ENCODE data around the gene GRB7. TPM values are rescaled to one million over a fixed set of nuclear protein-coding genes. Genes with fewer than 3 reads are reported as not detected.

Gene GRB7
- total RNA-seq, 1 experiment from 2014 or later = 7.3 TPM

DNA sequence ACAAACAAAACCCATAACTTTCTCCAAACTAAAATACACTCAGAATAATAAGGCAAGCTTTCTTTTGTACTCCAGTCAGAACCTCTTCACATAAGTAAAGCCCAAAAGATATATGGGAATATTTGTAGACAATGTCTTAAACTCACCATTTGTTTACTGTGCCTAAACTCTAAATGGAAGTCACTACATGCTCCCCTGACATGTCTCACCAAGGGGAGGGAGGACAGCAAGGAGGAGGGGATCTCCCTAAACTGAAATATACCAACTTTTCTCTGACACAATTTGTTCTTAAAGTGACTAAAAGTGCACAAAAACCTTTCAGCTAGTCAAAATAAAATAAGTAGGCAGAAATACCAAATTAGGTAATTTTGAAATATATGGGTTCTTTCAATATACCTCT, 38.5 kb downstream of the GRB7 start:
- intact Hi-C loops (cut with micrococcal nuclease) = no loop called here
- H3K4me1 Mint-ChIP-seq (ENCODE audit: insufficient read depth, unreplicated experiment) = no peaks in the 10 kb centered on the region
- peaks cover 6% of the 10 kb centered on the region for H3K36me3 Mint-ChIP-seq (ENCODE audit: insufficient read depth, unreplicated experiment)
- no peaks in the 10 kb centered on the region for H3K9me3 Mint-ChIP-seq (ENCODE audit: unreplicated experiment)
- TF ChIP-seq, protein P1, sequence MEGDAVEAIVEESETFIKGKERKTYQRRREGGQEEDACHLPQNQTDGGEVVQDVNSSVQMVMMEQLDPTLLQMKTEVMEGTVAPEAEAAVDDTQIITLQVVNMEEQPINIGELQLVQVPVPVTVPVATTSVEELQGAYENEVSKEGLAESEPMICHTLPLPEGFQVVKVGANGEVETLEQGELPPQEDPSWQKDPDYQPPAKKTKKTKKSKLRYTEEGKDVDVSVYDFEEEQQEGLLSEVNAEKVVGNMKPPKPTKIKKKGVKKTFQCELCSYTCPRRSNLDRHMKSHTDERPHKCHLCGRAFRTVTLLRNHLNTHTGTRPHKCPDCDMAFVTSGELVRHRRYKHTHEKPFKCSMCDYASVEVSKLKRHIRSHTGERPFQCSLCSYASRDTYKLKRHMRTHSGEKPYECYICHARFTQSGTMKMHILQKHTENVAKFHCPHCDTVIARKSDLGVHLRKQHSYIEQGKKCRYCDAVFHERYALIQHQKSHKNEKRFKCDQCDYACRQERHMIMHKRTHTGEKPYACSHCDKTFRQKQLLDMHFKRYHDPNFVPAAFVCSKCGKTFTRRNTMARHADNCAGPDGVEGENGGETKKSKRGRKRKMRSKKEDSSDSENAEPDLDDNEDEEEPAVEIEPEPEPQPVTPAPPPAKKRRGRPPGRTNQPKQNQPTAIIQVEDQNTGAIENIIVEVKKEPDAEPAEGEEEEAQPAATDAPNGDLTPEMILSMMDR (IDR thresholded peaks at IDR 0.05; ENCODE audit: unreplicated experiment) = no peak
- BruUV-seq (replicated peaks) = no TSS peak
- ChIA-PET POLR2A (interaction anchor here (0.6 kb wide), 1 partner anchor 16 kb away, joined by 3 read pairs; no protein-coding TSS in a partner anchor), CTCF (interaction anchor here (0.6 to 1.8 kb wide), 2 partner anchors 83 to 154 kb away, joined by 3 to 5 read pairs; no protein-coding TSS in a partner anchor)
- H3K27me3 Mint-ChIP-seq (ENCODE audit: insufficient read depth, unreplicated experiment) = peaks cover 97% of the 10 kb centered on the region
- no peak for DNase-seq (ENCODE audit: unreplicated experiment)
- no peak overlapping the region for H3K4me3 Mint-ChIP-seq (ENCODE audit: unreplicated experiment)
- no peak overlapping the region for H3K27ac Mint-ChIP-seq (ENCODE audit: low read depth, unreplicated experiment)

DNA sequence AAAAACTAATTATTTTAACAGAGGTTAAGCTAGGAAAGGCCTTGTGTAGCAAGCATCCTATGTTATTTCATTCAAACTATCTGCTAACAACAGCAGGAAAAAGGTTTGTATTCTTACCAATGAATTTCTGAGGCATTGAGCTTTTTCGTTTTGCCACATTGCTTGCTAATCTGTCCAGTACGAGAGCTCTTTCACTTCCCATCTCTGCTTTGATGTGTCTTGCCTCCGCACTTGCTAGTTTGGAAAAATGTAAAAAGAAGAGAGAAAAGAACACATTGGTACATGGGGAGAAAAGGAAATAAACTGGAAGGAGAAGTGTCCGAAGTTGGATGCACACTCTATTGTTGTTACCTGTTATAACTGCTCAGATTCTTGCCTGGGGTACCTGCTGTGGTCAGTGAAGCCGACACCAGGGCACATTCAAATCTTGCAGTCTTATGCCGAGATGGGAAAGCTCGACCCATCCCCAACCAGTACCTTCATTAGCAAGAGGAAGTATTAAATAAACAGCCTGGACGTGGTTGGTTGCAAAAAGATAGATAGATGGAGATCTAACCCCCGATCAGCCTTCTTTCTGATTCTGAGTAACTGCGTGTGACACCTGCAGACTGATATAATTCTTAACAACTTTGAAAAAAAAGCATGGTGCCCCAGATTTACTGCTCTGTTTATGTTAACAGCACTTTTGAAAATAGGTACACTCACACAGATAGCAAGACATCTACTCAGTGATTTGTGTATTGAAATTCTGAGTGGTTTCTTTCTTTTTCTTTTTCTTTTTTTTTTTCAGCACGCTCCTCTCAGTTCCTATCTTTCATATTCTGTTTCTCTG, 40.0 kb downstream of the GRB7 start:
- no peaks in the 10 kb centered on the region for H3K4me1 Mint-ChIP-seq (ENCODE audit: insufficient read depth, unreplicated experiment)
- peaks cover 7% of the 10 kb centered on the region for H3K36me3 Mint-ChIP-seq (ENCODE audit: insufficient read depth, unreplicated experiment)
- ChIA-PET POLR2A (interaction anchor here (0.7 kb wide), 1 partner anchor 1252 kb away, joined by 3 read pairs; the partner anchor contains the start of gene KRTAP1-4), CTCF (interaction anchor here (0.6 kb wide), 1 partner anchor 152 kb away, joined by 3 read pairs; no protein-coding TSS in a partner anchor)
- TF ChIP-seq, protein P1 (IDR thresholded peaks at IDR 0.05; ENCODE audit: unreplicated experiment) = no peak
- no peak overlapping the region for H3K27ac Mint-ChIP-seq (ENCODE audit: low read depth, unreplicated experiment)
- no peak for DNase-seq (ENCODE audit: unreplicated experiment)
- intact Hi-C loops (cut with micrococcal nuclease) = no loop called here
- BruUV-seq (replicated peaks) = no TSS peak
- H3K4me3 Mint-ChIP-seq (ENCODE audit: unreplicated experiment) = no peak overlapping the region
- peaks cover 97% of the 10 kb centered on the region for H3K27me3 Mint-ChIP-seq (ENCODE audit: insufficient read depth, unreplicated experiment)
- H3K9me3 Mint-ChIP-seq (ENCODE audit: unreplicated experiment) = no peaks in the 10 kb centered on the region

DNA sequence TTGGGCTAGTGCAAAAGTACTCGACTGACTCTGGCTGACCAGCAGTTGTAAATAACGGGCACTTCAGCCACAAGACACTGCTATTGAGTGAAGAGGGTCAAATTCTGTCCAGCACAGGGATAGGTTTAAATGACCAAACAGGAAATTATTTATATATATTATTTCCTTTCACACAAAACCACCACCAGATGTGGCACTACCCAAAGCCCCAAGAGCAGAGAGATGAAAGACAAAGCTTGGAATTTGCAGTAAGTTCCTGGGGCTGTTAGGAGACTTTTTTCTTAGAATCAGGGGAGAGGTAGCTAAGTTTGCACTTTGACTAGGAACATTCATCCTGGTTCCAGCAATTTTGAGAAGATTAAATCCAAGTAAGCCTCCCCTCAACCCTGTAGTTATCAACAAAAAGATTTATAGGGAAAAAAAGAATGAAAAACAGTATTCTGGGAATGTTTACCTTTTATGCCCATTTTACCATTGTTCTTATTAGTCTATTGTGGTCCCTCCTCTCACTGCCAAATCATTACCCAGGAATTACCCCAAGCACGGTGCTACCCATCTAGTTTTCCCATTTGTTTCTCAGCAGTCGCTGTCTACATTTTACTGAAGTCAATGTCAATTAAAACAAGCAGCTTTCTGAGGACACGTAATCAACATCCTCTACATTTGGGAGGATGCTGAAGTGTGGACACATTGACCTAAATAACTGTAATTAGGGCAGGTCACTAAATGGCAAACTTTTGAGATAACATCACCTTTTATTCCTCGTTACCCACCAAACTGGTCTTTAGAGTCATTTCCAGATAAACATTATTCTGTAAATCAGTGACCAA, 43.5 kb downstream of the GRB7 start:
- ChIA-PET POLR2A (interaction anchor here (0.7 to 1.9 kb wide), 3 partner anchors 11 to 157 kb away, joined by 4 to 9 read pairs (median 4); no protein-coding TSS in a partner anchor), CTCF (interaction anchor here (0.6 to 1.7 kb wide), 3 partner anchors 11 to 158 kb away, joined by 3 read pairs; no protein-coding TSS in a partner anchor)
- no TSS peak for BruUV-seq (replicated peaks)
- TF ChIP-seq, protein P1 (IDR thresholded peaks at IDR 0.05; ENCODE audit: unreplicated experiment) = no peak
- peaks cover 97% of the 10 kb centered on the region for H3K27me3 Mint-ChIP-seq (ENCODE audit: insufficient read depth, unreplicated experiment)
- no peaks in the 10 kb centered on the region for H3K9me3 Mint-ChIP-seq (ENCODE audit: unreplicated experiment)
- no peaks in the 10 kb centered on the region for H3K4me1 Mint-ChIP-seq (ENCODE audit: insufficient read depth, unreplicated experiment)
- no peak overlapping the region for H3K4me3 Mint-ChIP-seq (ENCODE audit: unreplicated experiment)
- H3K36me3 Mint-ChIP-seq (ENCODE audit: insufficient read depth, unreplicated experiment) = peaks cover 11% of the 10 kb centered on the region
- DNase-seq (ENCODE audit: unreplicated experiment) = no peak
- intact Hi-C loops (cut with micrococcal nuclease) = no loop called here
- no peak overlapping the region for H3K27ac Mint-ChIP-seq (ENCODE audit: low read depth, unreplicated experiment)

DNA sequence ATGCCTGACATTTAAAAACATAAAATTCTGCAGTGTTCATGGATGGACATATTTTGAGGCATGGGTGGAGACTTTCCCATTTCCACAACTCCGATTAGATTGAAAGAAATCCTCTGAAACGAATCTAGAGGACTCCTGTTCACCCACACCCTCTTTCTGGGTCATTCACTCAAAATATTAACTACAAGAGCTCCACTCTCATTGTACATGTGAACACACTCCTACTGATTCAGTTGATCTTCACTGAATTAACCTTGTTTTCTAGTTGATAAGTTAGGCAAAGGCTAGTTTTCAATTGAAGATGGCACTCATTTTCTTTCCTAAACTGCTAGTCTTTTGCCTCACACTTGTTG, 44.1 kb downstream of the GRB7 start:
- CTCF ChIA-PET = interaction anchor here (0.6 kb wide), 1 partner anchor 28 kb away, joined by 3 read pairs; no protein-coding TSS in a partner anchor
- H3K9me3 Mint-ChIP-seq (ENCODE audit: unreplicated experiment) = no peaks in the 10 kb centered on the region

More for the DNA sequence above, 44.1 kb downstream of the GRB7 start:
- POLR2A ChIA-PET = interaction anchor here (1.2 kb wide), 1 partner anchor 12 kb away, joined by 4 read pairs; no protein-coding TSS in a partner anchor
- Mint-ChIP-seq H3K27ac (ENCODE audit: low read depth, unreplicated experiment) (no peak overlapping the region), H3K27me3 (ENCODE audit: insufficient read depth, unreplicated experiment) (peaks cover 97% of the 10 kb centered on the region), H3K4me1 (ENCODE audit: insufficient read depth, unreplicated experiment) (no peaks in the 10 kb centered on the region), H3K4me3 (ENCODE audit: unreplicated experiment) (no peak overlapping the region), H3K36me3 (ENCODE audit: insufficient read depth, unreplicated experiment) (peaks cover 11% of the 10 kb centered on the region)
- DNase-seq (ENCODE audit: unreplicated experiment) = no peak
- TF ChIP-seq, protein P1 (IDR thresholded peaks at IDR 0.05; ENCODE audit: unreplicated experiment) = no peak
- no TSS peak for BruUV-seq (replicated peaks)
- intact Hi-C loops (cut with micrococcal nuclease) = no loop called here
